Glutamatergic neuron (in vitro differentiated cells): ENCODE data around the gene CD151. TPM values are rescaled to one million over a fixed set of nuclear protein-coding genes. Genes with fewer than 3 reads are reported as not detected.

Experiments used
- DNase-seq: peaks from one replicate; pipeline ENCODE4 v3.0.0; 2022
- H3K27ac Mint-ChIP-seq: one replicate; pipeline ENCODE4 v1.8.0; 2020; ENCODE audit warnings: mild to moderate bottlenecking, mixed read lengths, inconsistent platforms; ENCODE audit not compliant: unreplicated experiment
- H3K27me3 Mint-ChIP-seq: one replicate; pipeline ENCODE4 v1.8.0; 2020; ENCODE audit warnings: mild to moderate bottlenecking, moderate library complexity, mixed read lengths, inconsistent platforms; ENCODE audit not compliant: unreplicated experiment
- H3K36me3 Mint-ChIP-seq: one replicate; pipeline ENCODE4 v1.8.0; 2020; ENCODE audit warnings: mild to moderate bottlenecking, mixed read lengths, inconsistent platforms; ENCODE audit not compliant: unreplicated experiment
- H3K4me1 Mint-ChIP-seq: one replicate; pipeline ENCODE4 v1.8.0; 2020; ENCODE audit warnings: mild to moderate bottlenecking, low read depth, mixed read lengths, inconsistent platforms; ENCODE audit not compliant: unreplicated experiment
- H3K4me3 Mint-ChIP-seq: one replicate; pipeline ENCODE4 v1.8.0; 2020; ENCODE audit warnings: mild to moderate bottlenecking, mixed read lengths, inconsistent platforms; ENCODE audit not compliant: unreplicated experiment
- H3K9me3 Mint-ChIP-seq: one replicate; pipeline ENCODE4 v1.8.0; 2020; ENCODE audit warnings: mild to moderate bottlenecking, moderate library complexity, mixed read lengths, inconsistent platforms; ENCODE audit not compliant: unreplicated experiment
- total RNA-seq: library from RNA; stranded (reverse); fragmentation: NEBNext Ultra II Directional; extraction: Animal tissue kit (Norgen Biotek cat#: 25700); gene quantifications from one replicate; pipeline ENCODE4 v1.2.1, GENCODE V29; 2021; ENCODE audit not compliant: unreplicated experiment
- TF ChIP-seq, protein P1 (sequence below): fragments of 200-600 bp; sonication (generic); IDR thresholded peaks from one replicate; pipeline ENCODE4 v1.5.0; 2021; ENCODE audit not compliant: partially characterized antibody, unreplicated experiment

Gene CD151
- total RNA-seq, 1 donor from 2014 or later, result 346 TPM

DNA sequence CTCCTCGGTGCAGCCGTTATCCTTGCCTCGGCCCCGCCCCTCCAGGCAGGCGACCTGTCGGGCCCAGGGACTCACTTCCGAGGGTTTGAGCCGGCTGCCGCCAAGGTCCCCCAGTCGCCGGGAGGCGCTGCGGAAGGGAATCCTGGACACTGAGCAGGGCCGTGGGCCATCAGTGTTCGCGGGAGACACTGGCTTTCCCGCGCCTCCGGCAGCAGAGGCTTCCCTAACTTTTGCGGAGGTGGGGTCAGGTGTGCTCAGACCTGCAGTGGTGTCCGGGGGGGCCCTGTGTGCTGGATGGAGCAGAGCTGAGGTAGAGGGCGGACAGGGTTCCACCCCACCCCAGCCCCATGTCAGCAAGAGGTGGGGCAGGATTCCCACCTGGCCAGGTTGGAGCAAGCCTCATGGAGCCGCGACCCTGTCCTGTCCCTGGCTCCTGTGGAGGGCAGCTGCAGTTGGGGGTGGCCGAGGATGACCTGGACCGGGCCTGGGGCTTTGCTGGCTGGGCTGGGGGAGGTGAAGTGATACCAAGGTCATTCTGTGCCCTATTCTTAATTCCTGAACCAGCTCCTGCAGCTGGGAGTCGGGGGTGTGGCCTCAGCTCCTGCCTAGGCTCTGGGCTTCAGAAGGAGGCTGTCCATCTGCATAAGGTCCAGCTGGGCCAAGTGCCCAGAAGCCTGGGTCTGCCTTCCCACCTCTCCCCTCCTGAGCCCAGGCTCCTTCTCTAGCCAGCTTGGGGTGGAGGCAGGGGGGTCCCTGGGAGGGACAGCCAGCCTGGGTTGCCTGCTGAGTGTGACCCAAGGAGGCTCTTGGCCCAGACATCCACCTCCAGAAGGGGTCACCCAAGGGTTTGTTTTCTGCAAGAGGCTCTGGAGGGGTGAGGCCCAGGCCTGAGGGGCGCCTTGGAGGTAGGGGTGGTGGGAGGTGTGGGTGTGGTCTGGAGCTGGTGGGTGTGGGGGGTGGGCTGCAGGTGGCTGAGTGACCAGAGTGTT, 18.3 kb downstream of the CD151 start:
- Mint-ChIP-seq H3K27ac (no peak overlapping the region), H3K4me3 (peak overlapping the region; percentile 76), H3K4me1 (peaks cover 4% of the 10 kb centered on the region), H3K9me3 (peaks cover 4% of the 10 kb centered on the region), H3K36me3 (no peaks in the 10 kb centered on the region), H3K27me3 (peaks cover 3% of the 10 kb centered on the region)
- peak; percentile 69 for DNase-seq
- TF ChIP-seq, protein P1, sequence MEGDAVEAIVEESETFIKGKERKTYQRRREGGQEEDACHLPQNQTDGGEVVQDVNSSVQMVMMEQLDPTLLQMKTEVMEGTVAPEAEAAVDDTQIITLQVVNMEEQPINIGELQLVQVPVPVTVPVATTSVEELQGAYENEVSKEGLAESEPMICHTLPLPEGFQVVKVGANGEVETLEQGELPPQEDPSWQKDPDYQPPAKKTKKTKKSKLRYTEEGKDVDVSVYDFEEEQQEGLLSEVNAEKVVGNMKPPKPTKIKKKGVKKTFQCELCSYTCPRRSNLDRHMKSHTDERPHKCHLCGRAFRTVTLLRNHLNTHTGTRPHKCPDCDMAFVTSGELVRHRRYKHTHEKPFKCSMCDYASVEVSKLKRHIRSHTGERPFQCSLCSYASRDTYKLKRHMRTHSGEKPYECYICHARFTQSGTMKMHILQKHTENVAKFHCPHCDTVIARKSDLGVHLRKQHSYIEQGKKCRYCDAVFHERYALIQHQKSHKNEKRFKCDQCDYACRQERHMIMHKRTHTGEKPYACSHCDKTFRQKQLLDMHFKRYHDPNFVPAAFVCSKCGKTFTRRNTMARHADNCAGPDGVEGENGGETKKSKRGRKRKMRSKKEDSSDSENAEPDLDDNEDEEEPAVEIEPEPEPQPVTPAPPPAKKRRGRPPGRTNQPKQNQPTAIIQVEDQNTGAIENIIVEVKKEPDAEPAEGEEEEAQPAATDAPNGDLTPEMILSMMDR, result no peak

DNA sequence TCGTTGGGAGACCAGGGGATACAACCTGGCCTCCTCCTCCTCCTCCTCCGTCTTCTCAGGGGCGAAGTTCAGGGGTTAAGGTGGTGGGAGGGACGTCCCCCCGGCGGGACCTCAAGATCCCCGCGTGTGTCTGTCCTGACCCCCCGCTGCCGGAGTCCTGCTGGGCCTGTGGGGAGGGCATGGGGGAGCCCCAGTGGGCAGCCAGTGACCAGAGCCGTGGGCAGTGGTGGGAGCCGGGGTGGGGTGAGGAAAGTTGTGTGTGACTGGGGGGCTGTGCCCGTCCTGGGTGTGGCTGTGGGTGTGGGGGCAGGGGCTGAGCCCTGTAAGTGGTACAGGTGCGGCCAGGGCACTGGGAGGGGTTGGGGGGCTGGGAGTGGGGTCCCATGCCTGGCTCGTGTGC, 20.0 kb downstream of the CD151 start:
- Mint-ChIP-seq H3K4me1 (peaks cover 13% of the 10 kb centered on the region), H3K9me3 (peaks cover 11% of the 10 kb centered on the region), H3K27ac (no peak overlapping the region), H3K4me3 (no peak overlapping the region), H3K36me3 (no peaks in the 10 kb centered on the region), H3K27me3 (peaks cover 12% of the 10 kb centered on the region)
- TF ChIP-seq, protein P1, result no peak
- DNase-seq, result no peak

DNA sequence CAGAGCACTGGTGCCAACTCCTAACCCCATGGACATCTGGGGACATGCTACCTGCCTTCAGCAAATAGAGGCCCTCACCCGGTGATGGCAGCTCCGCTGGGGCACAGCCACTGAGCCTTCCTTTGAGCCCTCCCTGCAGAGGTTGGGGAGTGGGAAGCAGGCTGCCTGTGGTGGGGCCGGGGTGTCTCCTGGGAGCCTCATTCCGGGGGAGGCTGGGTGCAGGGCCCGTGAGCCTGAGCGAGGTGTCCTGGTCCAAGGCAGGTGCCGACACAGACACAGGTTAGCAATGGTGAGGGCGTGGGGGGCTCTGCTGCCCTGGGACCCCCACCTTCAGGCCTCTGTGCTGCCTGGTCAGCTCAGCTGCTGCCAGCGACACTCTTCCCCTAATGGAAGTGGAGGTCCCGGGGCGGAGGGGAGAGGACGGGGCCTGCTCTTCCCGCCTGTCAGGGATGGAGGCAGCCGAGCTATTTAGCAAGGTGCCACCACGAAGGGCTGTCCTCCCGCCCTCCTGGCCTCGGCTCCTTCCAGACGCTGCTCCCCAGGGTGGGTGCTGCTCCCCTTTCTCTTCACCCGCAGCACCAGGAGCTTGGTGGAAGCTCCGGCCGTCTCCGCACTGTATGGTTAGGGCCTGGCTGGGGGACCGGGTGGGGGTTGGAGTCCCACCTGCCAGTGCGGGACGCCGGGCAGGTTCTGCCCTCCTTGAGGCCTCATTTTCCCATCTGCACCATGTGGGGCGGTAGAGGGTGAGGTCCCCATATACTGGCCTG, 21.1 kb downstream of the CD151 start:
- no peaks in the 10 kb centered on the region for H3K36me3 Mint-ChIP-seq
- TF ChIP-seq, protein P1, result no peak
- no peak overlapping the region for H3K27ac Mint-ChIP-seq
- peaks cover 20% of the 10 kb centered on the region for H3K4me1 Mint-ChIP-seq
- H3K27me3 Mint-ChIP-seq, result peaks cover 15% of the 10 kb centered on the region
- no peak overlapping the region for H3K4me3 Mint-ChIP-seq
- peaks cover 11% of the 10 kb centered on the region for H3K9me3 Mint-ChIP-seq
- DNase-seq, result no peak

DNA sequence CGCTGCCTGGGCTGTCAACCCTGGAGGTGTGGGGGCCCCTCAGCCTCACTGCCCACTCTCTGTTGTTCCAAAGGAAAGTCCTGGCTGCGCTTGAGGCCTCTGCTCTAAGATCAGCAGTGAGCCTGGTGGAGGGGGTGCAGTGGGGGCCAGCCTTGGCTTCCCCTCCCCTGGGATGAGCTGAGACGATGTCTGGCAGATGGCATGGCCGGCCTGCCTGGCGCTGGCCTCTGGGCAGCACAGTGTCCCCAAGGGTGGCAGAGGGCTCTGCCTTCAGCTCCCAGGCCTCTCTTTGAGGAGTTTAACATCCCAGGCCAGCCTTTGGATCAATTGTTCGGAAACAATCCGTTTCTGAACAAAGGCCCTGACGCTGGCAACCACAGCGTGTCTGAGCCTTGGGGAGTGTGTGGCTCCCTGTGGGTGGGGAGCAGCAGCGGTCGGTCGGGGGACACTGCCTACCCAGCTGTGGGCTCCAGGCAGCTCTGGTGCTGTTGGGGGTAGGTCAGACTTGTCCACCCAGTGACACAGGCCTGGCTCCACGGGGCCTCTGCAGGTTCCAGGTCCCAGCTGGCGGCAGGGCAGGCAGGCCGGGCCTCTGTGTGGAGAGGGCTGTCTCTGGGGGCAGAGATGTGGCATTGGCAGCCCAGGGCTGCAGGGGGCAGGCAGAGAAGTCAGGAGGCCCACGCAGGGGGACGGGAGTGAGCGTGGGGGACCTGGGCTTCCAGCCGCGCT, 22.0 kb downstream of the CD151 start:
- Mint-ChIP-seq H3K4me1 (peaks cover 22% of the 10 kb centered on the region), H3K27me3 (peaks cover 18% of the 10 kb centered on the region), H3K27ac (peak overlapping the region; percentile 55), H3K36me3 (no peaks in the 10 kb centered on the region), H3K9me3 (peaks cover 14% of the 10 kb centered on the region), H3K4me3 (no peak overlapping the region)
- DNase-seq, result no peak
- TF ChIP-seq, protein P1, result no peak
